ENCODE data around the gene ADCY6. TPM values are rescaled to one million over a fixed set of nuclear protein-coding genes. Genes with fewer than 3 reads are reported as not detected.

The ADCY6 gene
- total RNA-seq, 1 experiment from 2014 or later, result 24.1 TPM

DNA sequence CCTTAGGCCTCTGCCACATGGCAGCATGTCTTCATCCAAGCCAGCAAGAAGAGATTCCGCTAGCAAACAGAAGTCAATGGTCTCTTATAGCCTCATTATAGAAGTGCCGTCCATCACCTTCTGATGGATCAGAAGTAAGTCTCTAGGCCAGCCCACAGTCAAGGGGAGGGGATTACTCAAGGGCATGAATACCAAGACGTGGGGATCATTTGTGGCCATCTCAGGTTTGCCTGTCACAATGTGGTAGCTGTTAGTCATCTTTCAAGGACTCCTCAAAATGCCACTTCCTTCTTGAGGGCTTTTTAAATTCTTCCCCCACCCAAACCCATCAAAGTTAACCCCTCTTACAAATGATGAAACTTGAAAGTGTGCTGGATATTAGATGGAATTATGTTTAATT is 8.1 kb upstream of the ADCY6 start:
- intact Hi-C loops (cut with micrococcal nuclease; ENCODE audit: unreplicated experiment), result no loop called here
- no peak for DNase-seq (ENCODE audit: low read depth, low spot score)
- Histone ChIP-seq H3K36me3 (ENCODE audit: control insufficient read depth, insufficient read depth, low read length) (no peaks in the 10 kb centered on the region), H3K9me3 (ENCODE audit: control insufficient read depth, insufficient read depth, low read depth, low read length) (no peaks in the 10 kb centered on the region), H3K4me3 (ENCODE audit: low read depth in 2 of 2, low read length in 2 of 2) (no peak overlapping the region), H3K4me1 (ENCODE audit: control insufficient read depth, insufficient read depth, low read length) (no peaks in the 10 kb centered on the region), H3K27ac (ENCODE audit: low read length) (no peak overlapping the region), H3K27me3 (ENCODE audit: control insufficient read depth, insufficient read depth, low read length) (no peaks in the 10 kb centered on the region)
- ATAC-seq, result no peak
- ChIA-PET CTCF (interaction anchor here (0.7 to 6.3 kb wide), 2 partner anchors 43 to 126 kb away, joined by 4 to 51 read pairs; no protein-coding TSS in a partner anchor), POLR2A (no interaction called here)
- TF ChIP-seq, protein P1, sequence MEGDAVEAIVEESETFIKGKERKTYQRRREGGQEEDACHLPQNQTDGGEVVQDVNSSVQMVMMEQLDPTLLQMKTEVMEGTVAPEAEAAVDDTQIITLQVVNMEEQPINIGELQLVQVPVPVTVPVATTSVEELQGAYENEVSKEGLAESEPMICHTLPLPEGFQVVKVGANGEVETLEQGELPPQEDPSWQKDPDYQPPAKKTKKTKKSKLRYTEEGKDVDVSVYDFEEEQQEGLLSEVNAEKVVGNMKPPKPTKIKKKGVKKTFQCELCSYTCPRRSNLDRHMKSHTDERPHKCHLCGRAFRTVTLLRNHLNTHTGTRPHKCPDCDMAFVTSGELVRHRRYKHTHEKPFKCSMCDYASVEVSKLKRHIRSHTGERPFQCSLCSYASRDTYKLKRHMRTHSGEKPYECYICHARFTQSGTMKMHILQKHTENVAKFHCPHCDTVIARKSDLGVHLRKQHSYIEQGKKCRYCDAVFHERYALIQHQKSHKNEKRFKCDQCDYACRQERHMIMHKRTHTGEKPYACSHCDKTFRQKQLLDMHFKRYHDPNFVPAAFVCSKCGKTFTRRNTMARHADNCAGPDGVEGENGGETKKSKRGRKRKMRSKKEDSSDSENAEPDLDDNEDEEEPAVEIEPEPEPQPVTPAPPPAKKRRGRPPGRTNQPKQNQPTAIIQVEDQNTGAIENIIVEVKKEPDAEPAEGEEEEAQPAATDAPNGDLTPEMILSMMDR (IDR thresholded peaks at IDR 0.05), result no peak
- TF ChIP-seq, protein P2, sequence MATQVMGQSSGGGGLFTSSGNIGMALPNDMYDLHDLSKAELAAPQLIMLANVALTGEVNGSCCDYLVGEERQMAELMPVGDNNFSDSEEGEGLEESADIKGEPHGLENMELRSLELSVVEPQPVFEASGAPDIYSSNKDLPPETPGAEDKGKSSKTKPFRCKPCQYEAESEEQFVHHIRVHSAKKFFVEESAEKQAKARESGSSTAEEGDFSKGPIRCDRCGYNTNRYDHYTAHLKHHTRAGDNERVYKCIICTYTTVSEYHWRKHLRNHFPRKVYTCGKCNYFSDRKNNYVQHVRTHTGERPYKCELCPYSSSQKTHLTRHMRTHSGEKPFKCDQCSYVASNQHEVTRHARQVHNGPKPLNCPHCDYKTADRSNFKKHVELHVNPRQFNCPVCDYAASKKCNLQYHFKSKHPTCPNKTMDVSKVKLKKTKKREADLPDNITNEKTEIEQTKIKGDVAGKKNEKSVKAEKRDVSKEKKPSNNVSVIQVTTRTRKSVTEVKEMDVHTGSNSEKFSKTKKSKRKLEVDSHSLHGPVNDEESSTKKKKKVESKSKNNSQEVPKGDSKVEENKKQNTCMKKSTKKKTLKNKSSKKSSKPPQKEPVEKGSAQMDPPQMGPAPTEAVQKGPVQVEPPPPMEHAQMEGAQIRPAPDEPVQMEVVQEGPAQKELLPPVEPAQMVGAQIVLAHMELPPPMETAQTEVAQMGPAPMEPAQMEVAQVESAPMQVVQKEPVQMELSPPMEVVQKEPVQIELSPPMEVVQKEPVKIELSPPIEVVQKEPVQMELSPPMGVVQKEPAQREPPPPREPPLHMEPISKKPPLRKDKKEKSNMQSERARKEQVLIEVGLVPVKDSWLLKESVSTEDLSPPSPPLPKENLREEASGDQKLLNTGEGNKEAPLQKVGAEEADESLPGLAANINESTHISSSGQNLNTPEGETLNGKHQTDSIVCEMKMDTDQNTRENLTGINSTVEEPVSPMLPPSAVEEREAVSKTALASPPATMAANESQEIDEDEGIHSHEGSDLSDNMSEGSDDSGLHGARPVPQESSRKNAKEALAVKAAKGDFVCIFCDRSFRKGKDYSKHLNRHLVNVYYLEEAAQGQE (IDR thresholded peaks at IDR 0.05; ENCODE audit: insufficient read depth in 1 of 2, low read depth in 2 of 2, low read length in 1 of 2), result no peak
- TF ChIP-seq TCF7L2 (IDR thresholded peaks at IDR 0.05; ENCODE audit: low read depth, low read length), result no peak
- TF ChIP-seq POLR2AphosphoS5 (IDR thresholded peaks at IDR 0.05; ENCODE audit: low read depth, low read length), result no peak
- TF ChIP-seq SIN3A (IDR thresholded peaks at IDR 0.05; ENCODE audit: borderline replicate concordance, insufficient read depth, low read depth, low read length), result no peak
- in situ Hi-C loops (cut with HindIII; ENCODE audit: low pct_unique_long_range_greater_than_20kb, low sequenced_read_pairs), result no loop called here
- BruUV-seq (replicated peaks), result no TSS peak

DNA sequence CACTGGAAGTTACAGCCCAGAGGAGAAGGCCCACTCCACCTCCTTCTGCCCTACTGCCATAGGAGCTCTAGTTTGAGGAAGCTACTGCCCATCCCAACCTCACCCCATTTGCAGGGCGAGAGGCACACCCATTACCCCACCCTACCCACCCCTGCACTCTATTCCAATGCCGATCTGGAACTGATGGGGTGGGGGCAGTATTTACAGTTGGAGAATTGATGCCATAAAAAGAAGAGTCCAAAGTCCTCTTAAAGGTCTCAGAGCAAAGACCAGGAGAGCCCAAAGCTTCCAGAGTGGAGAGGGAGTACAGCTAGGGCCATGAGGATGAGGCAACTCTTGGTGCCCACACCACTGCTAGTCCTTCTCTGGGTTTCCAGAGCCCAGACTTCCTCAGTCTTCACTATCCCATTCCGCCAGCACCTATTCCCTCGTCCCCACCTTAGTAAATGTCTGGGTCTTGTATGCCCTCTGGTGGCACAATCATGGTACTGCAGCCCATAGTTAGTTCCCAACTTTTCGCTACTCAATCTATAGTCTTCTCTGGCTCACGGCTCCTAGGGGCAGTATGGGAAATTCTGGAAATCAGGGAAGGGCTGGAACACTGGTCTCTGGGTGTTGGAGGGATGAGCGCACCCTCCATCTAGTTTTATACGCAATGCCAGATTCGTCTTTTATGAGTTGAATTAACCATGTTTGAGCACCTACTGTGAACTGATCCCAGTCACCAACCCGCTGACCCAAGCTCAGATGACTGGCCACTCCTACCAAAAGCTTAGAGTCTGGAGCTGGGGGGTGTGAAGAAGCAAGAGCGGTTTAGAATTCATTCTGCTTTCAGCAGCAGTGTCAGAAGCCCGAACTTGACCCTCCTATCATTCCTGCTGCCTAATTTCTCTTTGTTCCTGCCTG is 6.9 kb upstream of the ADCY6 start:
- peak; percentile 95 for ATAC-seq
- H3K27ac ChIP-seq (ENCODE audit: low read length), result no peak overlapping the region
- H3K9me3 ChIP-seq (ENCODE audit: control insufficient read depth, insufficient read depth, low read depth, low read length), result no peaks in the 10 kb centered on the region
- DNase-seq (ENCODE audit: low read depth, low spot score), result peak; percentile 79
- no peaks in the 10 kb centered on the region for H3K27me3 ChIP-seq (ENCODE audit: control insufficient read depth, insufficient read depth, low read length)
- intact Hi-C loops (cut with micrococcal nuclease; ENCODE audit: unreplicated experiment), result loop anchor here (2.0 kb wide), 1 partner anchor 43 kb away; no protein-coding TSS in a partner anchor
- in situ Hi-C loops (cut with HindIII; ENCODE audit: low pct_unique_long_range_greater_than_20kb, low sequenced_read_pairs), result no loop called here
- H3K36me3 ChIP-seq (ENCODE audit: control insufficient read depth, insufficient read depth, low read length), result no peaks in the 10 kb centered on the region
- H3K4me1 ChIP-seq (ENCODE audit: control insufficient read depth, insufficient read depth, low read length), result no peaks in the 10 kb centered on the region
- TF ChIP-seq, protein P1 (IDR thresholded peaks at IDR 0.05), result peak; percentile 92
- TF ChIP-seq SIN3A (IDR thresholded peaks at IDR 0.05; ENCODE audit: borderline replicate concordance, insufficient read depth, low read depth, low read length) (no peak), POLR2AphosphoS5 (IDR thresholded peaks at IDR 0.05; ENCODE audit: low read depth, low read length) (no peak)
- H3K4me3 ChIP-seq (ENCODE audit: low read depth in 2 of 2, low read length in 2 of 2), result peak overlapping the region in 1 of 2 experiments; percentile 2; a peak in 1 of 4 replicates
- POLR2A ChIA-PET, result no interaction called here
- CTCF ChIA-PET, result interaction anchor here (0.7 to 6.3 kb wide), 3 partner anchors 19 to 124 kb away, joined by 4 to 51 read pairs (median 7); no protein-coding TSS in a partner anchor
- no TSS peak for BruUV-seq (replicated peaks)
